DND-41 (cell line): ENCODE measurements around the gene ZNF281.
"Not testable (repeated sequence)": the region's sequence is repeated elsewhere in the genome, so short reads cannot be mapped to it uniquely, and the experiment has no call there.

ENCODE experiments used
- CTCF ChIP-seq: IDR thresholded peaks from 2 replicates; pipeline ENCODE4 v1.5.1; 2012; ENCODE audit warnings: borderline replicate concordance, low read length, moderate library complexity, mild to moderate bottlenecking; ENCODE audit not compliant: poor library complexity, severe bottlenecking; ENCODE audit errors: extremely low read depth
- EZH2 ChIP-seq: IDR thresholded peaks from 3 replicates; pipeline ENCODE4 v1.6.1; 2012; ENCODE audit warnings: borderline replicate concordance, low read depth, mild to moderate bottlenecking, moderate library complexity, low read length, inconsistent platforms; ENCODE audit not compliant: severe bottlenecking

DNA sequence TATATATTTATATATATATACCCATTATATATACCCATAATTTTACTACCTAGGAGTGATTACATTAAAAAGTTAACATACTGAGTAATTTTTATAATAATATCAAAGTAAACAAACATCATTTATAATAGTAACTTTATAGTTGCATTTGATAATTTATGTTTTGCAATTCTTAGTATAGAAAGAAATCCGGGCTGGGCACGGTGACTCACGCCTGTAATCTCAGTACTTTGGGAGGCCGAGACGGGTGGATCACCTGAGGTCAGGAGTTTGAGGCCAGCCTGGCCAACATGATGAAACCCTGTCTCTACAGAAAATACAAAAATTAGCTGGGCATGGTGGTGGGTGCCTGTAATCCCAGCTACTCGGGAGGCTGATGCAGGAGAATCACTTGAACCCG is 28.6 kb upstream of the ZNF281 start:
- TF ChIP-seq CTCF, EZH2: not testable (repeated sequence)
